ENCODE measurements around the gene VASH1.

The VASH1 gene

GRCh38 chr14:76759589-76759988 lies 1.7 kb upstream of the VASH1 start:
- TF ChIP-seq CTCF (IDR thresholded peaks at IDR 0.05; ENCODE audit: unreplicated experiment in 3 of 3): no peak
- H3K4me1 Mint-ChIP-seq: peaks cover 52% of the 10 kb centered on the region
- no peaks in the 10 kb centered on the region for H3K36me3 Mint-ChIP-seq (ENCODE audit: low read depth)
- H3K27me3 Mint-ChIP-seq (ENCODE audit: low read depth): peaks cover 3% of the 10 kb centered on the region
- no peaks in the 10 kb centered on the region for H3K9me3 Mint-ChIP-seq
- H3K27ac Mint-ChIP-seq: peak overlapping the region in 1 of 3 experiments; percentile 69
- peak overlapping the region; percentile 88 to 92 (median 92) for H3K4me3 Mint-ChIP-seq

- TF ChIP-seq CTCF (IDR thresholded peaks at IDR 0.05; ENCODE audit: unreplicated experiment in 3 of 3): no peak
- Mint-ChIP-seq H3K36me3 (ENCODE audit: low read depth) (peaks cover 3% of the 10 kb centered on the region), H3K27ac (peak overlapping the region; percentile 69 to 86 (median 84))
Measured at GRCh38 chr14:76760331-76761135, 735 bp upstream of the VASH1 start.

GRCh38 chr14:76761960-76762410 lies 717 bp downstream of the VASH1 start:
- Mint-ChIP-seq H3K4me3 (peak overlapping the region; percentile 95 to 99 (median 97)), H3K27me3 (ENCODE audit: low read depth) (peaks cover 3% of the 10 kb centered on the region), H3K27ac (peak overlapping the region; percentile 86 to 97 (median 90)), H3K36me3 (ENCODE audit: low read depth) (peaks cover 3% of the 10 kb centered on the region), H3K4me1 (peaks cover 47% of the 10 kb centered on the region), H3K9me3 (no peaks in the 10 kb centered on the region)
- no peak for TF ChIP-seq CTCF (IDR thresholded peaks at IDR 0.05; ENCODE audit: unreplicated experiment in 3 of 3)

More at GRCh38 chr14:76760331-76761135, 735 bp upstream of the VASH1 start:
- peak overlapping the region; percentile 88 to 92 (median 92) for H3K4me3 Mint-ChIP-seq
- peaks cover 56% of the 10 kb centered on the region for H3K4me1 Mint-ChIP-seq
- H3K27me3 Mint-ChIP-seq (ENCODE audit: low read depth): peaks cover 3% of the 10 kb centered on the region
- no peaks in the 10 kb centered on the region for H3K9me3 Mint-ChIP-seq

- H3K4me1 Mint-ChIP-seq: peaks cover 50% of the 10 kb centered on the region
- peak overlapping the region; percentile 86 to 97 (median 90) for H3K27ac Mint-ChIP-seq
- H3K4me3 Mint-ChIP-seq: peak overlapping the region; percentile 95 to 99 (median 97)
- no peak for TF ChIP-seq CTCF (IDR thresholded peaks at IDR 0.05; ENCODE audit: unreplicated experiment in 3 of 3)
- H3K9me3 Mint-ChIP-seq: no peaks in the 10 kb centered on the region
- peaks cover 3% of the 10 kb centered on the region for H3K27me3 Mint-ChIP-seq (ENCODE audit: low read depth)
- H3K36me3 Mint-ChIP-seq (ENCODE audit: low read depth): peaks cover 3% of the 10 kb centered on the region
Measured at GRCh38 chr14:76762411-76763095, 1.3 kb downstream of the VASH1 start.

- Mint-ChIP-seq H3K27ac (peak overlapping the region; percentile 1 to 97 (median 90)), H3K4me1 (peaks cover 59% of the 10 kb centered on the region)
- TF ChIP-seq CTCF (IDR thresholded peaks at IDR 0.05; ENCODE audit: unreplicated experiment in 3 of 3): no peak
Measured at GRCh38 chr14:76763096-76764041, 2.1 kb downstream of the VASH1 start.

More at GRCh38 chr14:76763096-76764041, 2.1 kb downstream of the VASH1 start:
- peaks cover 3% of the 10 kb centered on the region for H3K27me3 Mint-ChIP-seq (ENCODE audit: low read depth)
- H3K4me3 Mint-ChIP-seq: peak overlapping the region; percentile 95 to 99 (median 97)
- H3K9me3 Mint-ChIP-seq: no peaks in the 10 kb centered on the region
- peaks cover 3% of the 10 kb centered on the region for H3K36me3 Mint-ChIP-seq (ENCODE audit: low read depth)
